Psoas muscle (tissue), 8 donors: ENCODE data around the gene PPM1D. TPM values are rescaled to one million over a fixed set of nuclear protein-coding genes. Genes with fewer than 3 reads are reported as not detected.
"Not testable (repeated sequence)": the region's sequence is repeated elsewhere in the genome, so short reads cannot be mapped to it uniquely, and the experiment has no call there.

Experiments
- ATAC-seq, 4 donors: fragments of 200-7000 bp; cut with Tn5 transposase; one replicate each; pipeline ENCODE4 v1.9.1; 2020; ENCODE audit warnings: moderate library complexity in 3 of 4, mild to moderate bottlenecking in 2 of 4
- DNase-seq, 2 donors: peaks; one replicate each; pipeline ENCODE4 v3.0.0-alpha.2; 2020
- H3K27ac ChIP-seq: fragments of 200-600 bp; one replicate; pipeline ENCODE4 v1.8.0; 2022
- H3K27me3 ChIP-seq, 3 donors: fragments of 200-600 bp in 1 of 3; one replicate each; pipeline versions ENCODE4 v1.6.1 to v1.8.0; 2013 to 2022; ENCODE audit warnings: low read length in 2 of 3, mild to moderate bottlenecking in 2 of 3, moderate library complexity in 1 of 3; ENCODE audit not compliant: insufficient read depth in 3 of 3
- H3K36me3 ChIP-seq, 2 donors: fragments of 200-600 bp in 1 of 2; one replicate each; pipeline versions ENCODE4 v1.6.1 to v1.8.0; 2013 to 2022; ENCODE audit warnings: low read depth in 1 of 2, mild to moderate bottlenecking in 1 of 2, moderate library complexity in 1 of 2; ENCODE audit not compliant: insufficient read depth in 1 of 2
- H3K4me1 ChIP-seq: fragments of 200-600 bp; one replicate; pipeline ENCODE4 v1.8.0; 2022
- H3K4me3 ChIP-seq: fragments of 200-600 bp; one replicate; pipeline ENCODE4 v1.8.0; 2022; ENCODE audit warnings: mild to moderate bottlenecking
- H3K9me3 ChIP-seq: fragments of 200-600 bp; one replicate; pipeline ENCODE4 v1.8.0; 2022
- whole genome bisulfite sequencing, 3 donors: extraction: QIAGEN DNeasy Blood & Tissue Kit; methylation state at CpG; one replicate each; pipeline versions ENCODE4 v1.1.6 to v1.1.7; 2013; 5-methylcytosine and 5-hydroxymethylcytosine counted together
- intact Hi-C, 2 donors: fragments of 100-400 bp; cut with DNase I; formaldehyde crosslinking; loops; one replicate each; pipeline versions ENCODE4 v1.11.0 to v1.14.2; 2022
- polyA plus RNA-seq, 3 donors: library from polyadenylated mRNA; stranded (reverse); fragments of 200-250 nt; gene quantifications; one replicate each; pipeline ENCODE4 v1.2.3, GENCODE V29; 2013
- total RNA-seq, 4 donors: library from RNA; stranded (reverse); fragmentation: NEBNext Ultra II Directional in 2 of 4; extraction: Animal tissue kit (Norgen Biotek cat#: 25700) in 2 of 4; gene quantifications; one replicate each; pipeline versions ENCODE4 v1.2.1 to v1.2.4, GENCODE V29; 2021 to 2023
- TF ChIP-seq, protein P1 (sequence below): fragments of 200-600 bp; IDR thresholded peaks from one replicate; pipeline ENCODE4 v1.8.0; 2022; ENCODE audit warnings: antibody characterized with exemption
- donor health status: healthy with polysubstance abuse.
- donor health status: DM: no; HTN: no; CAD: no; lungs with moderate emphysema.
- donor health status: Bipolar disorder and iron deficiency.
- donor health status: healthy.
- donor health status: DM: yes; HTN: yes; CAD: no.
- donor health status: DM: no; HTN: no; CAD: no.
- donor health status: DM: no; HTN: no; CAD: no.
- donor health status: DM: yes; HTN: yes; CAD: no.

The PPM1D gene
- total and polyA plus RNA-seq, 7 donors: 2.8 to 10.5 (median 7.0) TPM

DNA sequence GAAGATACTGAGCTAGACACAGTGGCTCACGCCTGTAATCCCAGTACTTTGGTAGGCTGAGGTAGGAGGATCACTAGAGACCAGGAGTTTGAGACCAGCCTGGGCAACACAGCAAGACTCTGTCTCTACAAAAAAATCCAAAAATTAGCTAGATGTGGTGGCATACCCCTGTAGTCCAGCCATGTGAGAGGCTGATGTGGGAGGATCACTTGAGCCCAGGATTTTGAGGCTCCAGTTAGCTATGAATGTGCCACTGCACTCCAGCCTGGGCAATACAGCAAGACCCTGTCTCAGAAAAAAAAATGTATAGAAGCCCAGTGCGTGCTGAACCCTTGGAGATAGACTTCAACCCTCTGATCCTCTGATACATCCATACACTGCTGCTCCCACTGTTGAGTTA, 7.2 kb upstream of the PPM1D start:
- Histone ChIP-seq H3K4me3 (no peak overlapping the region), H3K9me3 (no peaks in the 10 kb centered on the region), H3K27me3 (no peaks in the 10 kb centered on the region), H3K4me1 (no peaks in the 10 kb centered on the region), H3K27ac (no peak overlapping the region), H3K36me3 (no peaks in the 10 kb centered on the region)
- TF ChIP-seq, protein P1, sequence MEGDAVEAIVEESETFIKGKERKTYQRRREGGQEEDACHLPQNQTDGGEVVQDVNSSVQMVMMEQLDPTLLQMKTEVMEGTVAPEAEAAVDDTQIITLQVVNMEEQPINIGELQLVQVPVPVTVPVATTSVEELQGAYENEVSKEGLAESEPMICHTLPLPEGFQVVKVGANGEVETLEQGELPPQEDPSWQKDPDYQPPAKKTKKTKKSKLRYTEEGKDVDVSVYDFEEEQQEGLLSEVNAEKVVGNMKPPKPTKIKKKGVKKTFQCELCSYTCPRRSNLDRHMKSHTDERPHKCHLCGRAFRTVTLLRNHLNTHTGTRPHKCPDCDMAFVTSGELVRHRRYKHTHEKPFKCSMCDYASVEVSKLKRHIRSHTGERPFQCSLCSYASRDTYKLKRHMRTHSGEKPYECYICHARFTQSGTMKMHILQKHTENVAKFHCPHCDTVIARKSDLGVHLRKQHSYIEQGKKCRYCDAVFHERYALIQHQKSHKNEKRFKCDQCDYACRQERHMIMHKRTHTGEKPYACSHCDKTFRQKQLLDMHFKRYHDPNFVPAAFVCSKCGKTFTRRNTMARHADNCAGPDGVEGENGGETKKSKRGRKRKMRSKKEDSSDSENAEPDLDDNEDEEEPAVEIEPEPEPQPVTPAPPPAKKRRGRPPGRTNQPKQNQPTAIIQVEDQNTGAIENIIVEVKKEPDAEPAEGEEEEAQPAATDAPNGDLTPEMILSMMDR: no peak
- ATAC-seq (no peak), DNase-seq (no peak)
- intact Hi-C loops: no loop called here
- 93 to 97% (median 94%) methylated on average over 2 of the region's 2 CpGs for WGBS, 3 donors

DNA sequence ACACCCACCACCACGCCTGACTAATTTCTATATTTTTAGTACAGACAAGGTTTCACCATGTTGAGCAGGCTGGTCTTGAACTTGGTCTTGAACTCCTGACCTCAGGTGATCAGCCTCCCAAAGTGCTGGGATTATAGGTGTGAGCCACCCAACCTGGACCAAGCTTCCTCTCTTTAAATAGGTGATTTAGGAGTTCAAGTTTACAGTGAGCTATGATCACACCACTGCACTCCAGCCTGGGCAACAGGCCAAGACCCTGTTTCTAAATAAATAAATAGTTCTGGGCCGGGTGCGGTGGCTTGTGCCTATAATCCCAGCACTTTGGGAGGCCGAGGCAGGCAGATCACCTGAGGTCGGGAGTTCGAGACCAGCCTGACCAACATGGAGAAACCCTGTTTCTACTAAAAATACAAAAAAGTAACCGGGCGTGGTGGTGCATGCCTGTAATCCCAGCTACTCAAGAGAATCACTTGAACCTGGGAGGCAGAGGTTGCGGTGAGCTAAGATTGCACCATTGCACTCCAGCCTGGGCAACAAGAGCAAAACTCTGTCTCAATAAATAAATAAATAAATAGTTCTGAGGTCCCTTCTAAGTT, 6.5 kb upstream of the PPM1D start:
- ATAC-seq, H3K27me3 ChIP-seq, H3K4me1 ChIP-seq, H3K27ac ChIP-seq, H3K4me3 ChIP-seq, H3K36me3 ChIP-seq, DNase-seq, H3K9me3 ChIP-seq, intact Hi-C loops: not testable (repeated sequence)
- WGBS, 3 donors: 77 to 78% (median 78%) methylated on average over 9 of the region's 9 CpGs

DNA sequence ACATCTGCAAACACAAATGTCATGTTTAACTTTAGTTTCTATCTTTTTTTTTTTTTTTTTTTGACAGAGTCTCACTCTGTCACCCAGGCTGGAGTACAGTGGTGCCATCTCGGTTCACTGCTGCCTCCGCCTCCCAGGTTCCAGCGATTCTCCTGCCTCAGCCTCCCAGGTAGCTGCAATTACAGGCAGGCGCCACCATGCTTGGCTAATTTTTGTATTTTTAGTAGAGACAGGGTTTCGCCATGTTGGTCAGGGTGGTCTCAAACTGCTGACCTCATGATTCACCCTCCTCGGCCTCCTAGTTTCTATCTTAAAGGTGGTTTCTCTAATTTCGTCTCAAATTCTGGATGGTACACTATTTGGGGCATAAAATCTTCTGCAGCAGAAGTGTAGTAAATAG, 5.8 kb upstream of the PPM1D start:
- H3K27me3 ChIP-seq, H3K36me3 ChIP-seq, H3K4me1 ChIP-seq, H3K4me3 ChIP-seq, intact Hi-C loops, H3K27ac ChIP-seq, ATAC-seq, DNase-seq, H3K9me3 ChIP-seq: not testable (repeated sequence)
- 94 to 96% (median 95%) methylated on average over 7 of the region's 7 CpGs for WGBS, 3 donors

DNA sequence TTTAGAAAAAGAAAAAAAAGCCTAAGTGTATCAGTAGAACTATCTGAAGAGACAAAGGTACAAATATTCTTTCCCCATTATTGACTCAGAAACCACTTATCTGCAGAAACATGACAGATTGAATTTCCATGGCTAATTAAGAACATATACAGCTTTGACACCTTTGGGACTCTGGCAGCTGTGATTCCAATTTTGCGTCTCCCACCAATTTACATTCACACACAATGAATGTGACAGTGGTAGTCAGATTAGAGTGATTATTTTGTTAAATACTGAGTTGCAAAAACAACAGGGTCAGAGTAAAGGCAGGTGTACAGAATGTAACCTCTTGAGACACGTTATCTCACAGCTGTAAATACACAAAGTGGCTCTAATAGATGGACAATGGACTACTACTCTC, 5.3 kb upstream of the PPM1D start:
- Histone ChIP-seq H3K4me3 (no peak overlapping the region), H3K27ac (no peak overlapping the region), H3K27me3 (no peaks in the 10 kb centered on the region), H3K36me3 (no peaks in the 10 kb centered on the region), H3K4me1 (no peaks in the 10 kb centered on the region), H3K9me3 (no peaks in the 10 kb centered on the region)
- TF ChIP-seq, protein P1: no peak
- no peak for ATAC-seq
- WGBS, 3 donors: 97 to 100% (median 99%) methylated on average over 2 of the region's 2 CpGs
- DNase-seq: no peak
- intact Hi-C loops: no loop called here

DNA sequence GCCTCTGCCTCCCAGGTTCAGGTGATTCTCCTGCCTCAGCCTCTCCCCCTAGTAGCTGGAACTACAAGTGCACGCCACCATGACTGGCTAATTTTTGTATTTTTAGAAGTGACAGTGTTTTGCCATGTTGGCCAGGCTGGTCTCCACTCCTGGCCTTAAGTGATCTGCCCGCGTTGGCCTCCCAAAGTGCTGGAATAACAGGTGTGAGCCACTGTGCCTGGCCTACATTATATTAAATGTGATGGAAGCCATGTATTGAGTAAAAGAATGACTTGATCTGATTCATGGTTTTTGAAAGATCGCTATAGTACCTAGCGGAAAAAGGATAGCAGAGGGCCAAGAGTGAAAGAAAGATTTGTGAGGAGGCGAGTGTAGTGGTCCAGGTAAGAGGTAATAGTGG, 2.7 kb upstream of the PPM1D start:
- no peaks in the 10 kb centered on the region for H3K9me3 ChIP-seq
- TF ChIP-seq, protein P1: no peak
- DNase-seq: no peak
- no peak overlapping the region for H3K27ac ChIP-seq
- H3K36me3 ChIP-seq: no peaks in the 10 kb centered on the region
- ATAC-seq: no peak
- no peaks in the 10 kb centered on the region for H3K4me1 ChIP-seq
- no peaks in the 10 kb centered on the region for H3K27me3 ChIP-seq
- intact Hi-C loops: no loop called here
- no peak overlapping the region for H3K4me3 ChIP-seq
- 77 to 94% (median 88%) methylated on average over 6 of the region's 6 CpGs for WGBS, 3 donors
